Stimulated activated naive CD8-positive, alpha-beta T cell treated with anti-CD3 and anti-CD28 coated beads, Interleukin-15, Interleukin-2, amounts not matched to agents 100 U/mL and 50 U/mL, for 24 hours (primary cell): ENCODE results near the gene ARHGAP24.

Experiments
- ATAC-seq: fragments of 150-1000 bp; cut with Tn5 transposase; one replicate; pipeline ENCODE4 v1.10.0; 2021
- DNase-seq: peaks from one replicate; pipeline ENCODE4 v3.0.0; 2021

The ARHGAP24 gene

GRCh38 chr4:85741381-85741780, 266.4 kb downstream of the ARHGAP24 start:
- ATAC-seq, result no peak
- DNase-seq, result no peak

GRCh38 chr4:85741921-85742591, 267.1 kb downstream of the ARHGAP24 start:
- ATAC-seq (no peak), DNase-seq (no peak)

GRCh38 chr4:85744950-85745349, 270.0 kb downstream of the ARHGAP24 start:
- ATAC-seq, result no peak
- no peak for DNase-seq

GRCh38 chr4:85745939-85746338, 271.0 kb downstream of the ARHGAP24 start:
- no peak for DNase-seq
- ATAC-seq, result no peak

- ATAC-seq (no peak), DNase-seq (no peak)
Observed at GRCh38 chr4:85747882-85748491, 273.0 kb downstream of the ARHGAP24 start.

- ATAC-seq (no peak), DNase-seq (no peak)
Observed at GRCh38 chr4:85748654-85749053, 273.7 kb downstream of the ARHGAP24 start.

- DNase-seq (no peak), ATAC-seq (no peak)
Observed at GRCh38 chr4:85751866-85752265, 276.9 kb downstream of the ARHGAP24 start.

GRCh38 chr4:85755285-85755684, 280.3 kb downstream of the ARHGAP24 start:
- DNase-seq, result no peak
- ATAC-seq, result no peak

- no peak for DNase-seq
- ATAC-seq, result no peak
Observed at GRCh38 chr4:85756938-85757337, 282.0 kb downstream of the ARHGAP24 start.

- no peak for ATAC-seq
- no peak for DNase-seq
Observed at GRCh38 chr4:85759388-85759787, 284.4 kb downstream of the ARHGAP24 start.

GRCh38 chr4:85760511-85760910, 285.6 kb downstream of the ARHGAP24 start:
- ATAC-seq, result no peak
- no peak for DNase-seq

GRCh38 chr4:85761803-85762528, 287.0 kb downstream of the ARHGAP24 start:
- DNase-seq, result no peak

GRCh38 chr4:85762529-85762871, 287.6 kb downstream of the ARHGAP24 start:
- DNase-seq (no peak), ATAC-seq (no peak)

More at GRCh38 chr4:85761803-85762528, 287.0 kb downstream of the ARHGAP24 start:
- ATAC-seq, result no peak

GRCh38 chr4:85763202-85763601, 288.3 kb downstream of the ARHGAP24 start:
- ATAC-seq, result no peak
- no peak for DNase-seq

GRCh38 chr4:85767649-85768048, 292.7 kb downstream of the ARHGAP24 start:
- DNase-seq, result no peak
- ATAC-seq, result no peak

GRCh38 chr4:85769009-85769408, 294.1 kb downstream of the ARHGAP24 start:
- no peak for DNase-seq
- no peak for ATAC-seq

GRCh38 chr4:85772470-85772869, 297.5 kb downstream of the ARHGAP24 start:
- no peak for ATAC-seq
- no peak for DNase-seq

GRCh38 chr4:85773372-85773771, 298.4 kb downstream of the ARHGAP24 start:
- no peak for ATAC-seq
- no peak for DNase-seq

- no peak for DNase-seq
- ATAC-seq, result no peak
Observed at GRCh38 chr4:85774000-85774399, 299.1 kb downstream of the ARHGAP24 start.

GRCh38 chr4:85774489-85774888, 299.5 kb downstream of the ARHGAP24 start:
- ATAC-seq (no peak), DNase-seq (no peak)

- ATAC-seq (no peak), DNase-seq (no peak)
Observed at GRCh38 chr4:85776096-85776495, 301.1 kb downstream of the ARHGAP24 start.

- DNase-seq (no peak), ATAC-seq (no peak)
Observed at GRCh38 chr4:85776579-85776978, 301.6 kb downstream of the ARHGAP24 start.

- DNase-seq, result no peak
- no peak for ATAC-seq
Observed at GRCh38 chr4:85777908-85778631, 303.1 kb downstream of the ARHGAP24 start.
